IMR-90 (cell line): Measurements from ENCODE around the gene FOXP4. TPM values are rescaled to one million over a fixed set of nuclear protein-coding genes. Genes with fewer than 3 reads are reported as not detected.
A peak's percentile ranks its signal among the peaks of the same experiment; 100 is the strongest.

ENCODE experiments used
- ATAC-seq: fragments of 200-7000 bp; cut with Tn5 transposase; 2 replicates; pipeline ENCODE4 v1.9.1; 2020; ENCODE audit warnings: low read depth, mild to moderate bottlenecking, moderate library complexity
- BruUV-seq: library from RNA; stranded (reverse); fragments of 400-500 nt; replicated peaks from 2 replicates; lab custom pipeline; 2021; lab: Mats Ljungman, UMichigan
- CTCF ChIA-PET: fragments of 300-600 bp; formaldehyde crosslinking; extraction: SDS; loops from one replicate; lab custom pipeline; 2021; ENCODE audit warnings: antibody characterized with exemption; lab: Yijun Ruan, JAX
- POLR2A ChIA-PET: fragments of 300-600 bp; sonication (Branson Sonifier 250); formaldehyde crosslinking; loops from one replicate; lab custom pipeline; 2022; ENCODE audit warnings: antibody characterized with exemption; ENCODE audit not compliant: unreplicated experiment; lab: Charles Lee
- DNase-seq: peaks from one replicate; pipeline ENCODE4 v3.0.0; 2013
- H2AFZ ChIP-seq: replicated peaks from 2 replicates; pipeline ENCODE3; 2013; ENCODE audit warnings: low read length, mild to moderate bottlenecking; ENCODE audit not compliant: poor library complexity
- H2AK5ac ChIP-seq: 2 replicates; pipeline ENCODE4 v1.6.1; 2013; ENCODE audit warnings: low read depth, low read length, inconsistent platforms
- H2AK9ac ChIP-seq: replicated peaks from 2 replicates; pipeline ENCODE3; 2013; ENCODE audit warnings: mild to moderate bottlenecking, low read depth, low read length, moderate library complexity; ENCODE audit not compliant: poor library complexity
- H2BK120ac ChIP-seq: 2 replicates; pipeline ENCODE4 v1.6.1; 2013; ENCODE audit warnings: low read depth, low read length, inconsistent platforms
- H2BK15ac ChIP-seq: 3 replicates; pipeline ENCODE4 v1.6.1; 2013; ENCODE audit warnings: low read depth, low read length, inconsistent platforms
- H2BK20ac ChIP-seq: 2 replicates; pipeline ENCODE4 v1.6.1; 2013; ENCODE audit warnings: low read depth, mild to moderate bottlenecking, inconsistent platforms, low read length, moderate library complexity
- H2BK5ac ChIP-seq: 2 replicates; pipeline ENCODE4 v1.6.1; 2013; ENCODE audit warnings: mild to moderate bottlenecking, low read depth, low read length, inconsistent platforms; ENCODE audit not compliant: poor library complexity, severe bottlenecking
- H3K14ac ChIP-seq: replicated peaks from 2 replicates; pipeline ENCODE4 v1.6.1; 2013; ENCODE audit warnings: low read depth, low read length, inconsistent platforms
- H3K18ac ChIP-seq: 2 replicates; pipeline ENCODE4 v1.6.1; 2013; ENCODE audit warnings: low read depth, low read length, control low read depth
- H3K23ac ChIP-seq: 2 replicates; pipeline ENCODE4 v1.6.1; 2013; ENCODE audit warnings: low read depth, low read length, inconsistent platforms
- H3K27ac ChIP-seq: 2 replicates; pipeline ENCODE4 v1.5.1; 2013; ENCODE audit warnings: mild to moderate bottlenecking, control low read depth, low read length; ENCODE audit not compliant: insufficient read depth
- H3K27me3 ChIP-seq: 2 replicates; pipeline ENCODE4 v1.6.1; 2013; ENCODE audit warnings: low read length; ENCODE audit not compliant: control insufficient read depth, insufficient read depth
- H3K36me3 ChIP-seq: 2 replicates; pipeline ENCODE4 v1.6.1; 2013; ENCODE audit warnings: low read length, mixed read lengths; ENCODE audit not compliant: control insufficient read depth, insufficient read depth
- H3K4ac ChIP-seq: 2 replicates; pipeline ENCODE4 v1.6.1; 2013; ENCODE audit warnings: low read depth, low read length, inconsistent platforms
- H3K4me1 ChIP-seq: 2 replicates; pipeline ENCODE4 v1.6.1; 2013; ENCODE audit warnings: low read length, mixed read lengths; ENCODE audit not compliant: control insufficient read depth, insufficient read depth
- H3K4me2 ChIP-seq: 2 replicates; pipeline ENCODE4 v1.6.1; 2013; ENCODE audit warnings: low read depth, mild to moderate bottlenecking, control low read depth, low read length, moderate library complexity
- H3K4me3 ChIP-seq: 2 replicates; pipeline ENCODE4 v1.5.1; 2013; ENCODE audit warnings: low read depth, mild to moderate bottlenecking, control low read depth, low read length, moderate library complexity; ENCODE audit not compliant: insufficient read depth
- H3K56ac ChIP-seq: 2 replicates; pipeline ENCODE4 v1.6.1; 2013; ENCODE audit warnings: low read length, inconsistent platforms; ENCODE audit not compliant: insufficient read depth; ENCODE audit errors: extremely low read depth
- H3K79me1 ChIP-seq, 2 experiments: 2 replicates each; pipeline ENCODE4 v1.6.1; 2013; ENCODE audit warnings: low read length in 2 of 2, inconsistent platforms in 1 of 2, low read depth in 1 of 2
- H3K9ac ChIP-seq: 2 replicates; pipeline ENCODE4 v1.6.1; 2013; ENCODE audit warnings: low read depth, low read length, control low read depth
- H3K9me1 ChIP-seq: 2 replicates; pipeline ENCODE4 v1.6.1; 2013; ENCODE audit warnings: low read length, inconsistent platforms; ENCODE audit not compliant: insufficient read depth
- H3K9me3 ChIP-seq: 2 replicates; pipeline ENCODE4 v1.6.1; 2013; ENCODE audit warnings: low read length; ENCODE audit not compliant: control insufficient read depth, insufficient read depth
- H4K20me1 ChIP-seq: 2 replicates; pipeline ENCODE4 v1.6.1; 2013; ENCODE audit warnings: low read length, inconsistent platforms; ENCODE audit not compliant: insufficient read depth
- H4K5ac ChIP-seq: 2 replicates; pipeline ENCODE4 v1.6.1; 2013; ENCODE audit warnings: mild to moderate bottlenecking, low read depth, low read length, control low read depth
- H4K8ac ChIP-seq, 2 experiments: 2 replicates each; pipeline ENCODE4 v1.6.1; 2013; ENCODE audit warnings: low read depth in 2 of 2, low read length in 2 of 2, control low read depth in 1 of 2, inconsistent platforms in 1 of 2
- H4K91ac ChIP-seq: 2 replicates; pipeline ENCODE4 v1.6.1; 2013; ENCODE audit warnings: low read depth, low read length, inconsistent platforms; ENCODE audit not compliant: insufficient read depth
- BHLHE40 ChIP-seq: fragments of 150-350 bp; IDR thresholded peaks from 2 replicates; pipeline ENCODE4 v1.6.1; 2016; ENCODE audit warnings: mild to moderate bottlenecking, low read depth, low read length
- CHD1 ChIP-seq: IDR thresholded peaks from 2 replicates; pipeline ENCODE4 v1.6.1; 2012; ENCODE audit warnings: low read depth, low read length, improper control_type of control experiment
- ELK1 ChIP-seq: fragments of 150-350 bp; IDR thresholded peaks from 2 replicates; pipeline ENCODE4 v1.6.1; 2016; ENCODE audit warnings: low read depth, mild to moderate bottlenecking, low read length, moderate library complexity, borderline replicate concordance
- FOS ChIP-seq: fragments of 150-350 bp; IDR thresholded peaks from 2 replicates; pipeline ENCODE4 v1.6.1; 2016; ENCODE audit warnings: low read depth, low read length
- MAFK ChIP-seq: IDR thresholded peaks from 2 replicates; pipeline ENCODE4 v1.6.1; 2012; ENCODE audit warnings: low read depth, low read length, improper control_type of control experiment
- MAZ ChIP-seq: IDR thresholded peaks from 2 replicates; pipeline ENCODE4 v1.6.1; 2012; ENCODE audit warnings: low read depth, mild to moderate bottlenecking, low read length, improper control_type of control experiment, moderate library complexity, borderline replicate concordance
- MXI1 ChIP-seq: IDR thresholded peaks from 2 replicates; pipeline ENCODE4 v1.6.1; 2012; ENCODE audit warnings: low read depth, mild to moderate bottlenecking, low read length, moderate library complexity, borderline replicate concordance
- NFE2L2 ChIP-seq: fragments of 150-350 bp; IDR thresholded peaks from 2 replicates; pipeline ENCODE4 v1.6.1; 2016; ENCODE audit warnings: low read depth, mild to moderate bottlenecking, low read length
- POLR2A ChIP-seq: IDR thresholded peaks from 2 replicates; pipeline ENCODE4 v1.6.1; 2012; ENCODE audit warnings: mild to moderate bottlenecking, low read depth, low read length
- RAD21 ChIP-seq: IDR thresholded peaks from 2 replicates; pipeline ENCODE4 v1.6.1; 2012; ENCODE audit warnings: low read length, improper control_type of control experiment
- RCOR1 ChIP-seq: IDR thresholded peaks from 2 replicates; pipeline ENCODE4 v1.6.1; 2012; ENCODE audit warnings: mild to moderate bottlenecking, low read length, improper control_type of control experiment; ENCODE audit not compliant: insufficient replicate concordance
- RFX5 ChIP-seq: IDR thresholded peaks from 2 replicates; pipeline ENCODE4 v1.8.0; 2012; ENCODE audit warnings: low read depth, mild to moderate bottlenecking, low read length, moderate library complexity
- SMC3 ChIP-seq: fragments of 150-350 bp; IDR thresholded peaks from 2 replicates; pipeline ENCODE4 v1.6.1; 2016; ENCODE audit warnings: low read depth, mild to moderate bottlenecking, antibody characterized with exemption, low read length, moderate library complexity
- USF2 ChIP-seq: fragments of 150-350 bp; IDR thresholded peaks from 2 replicates; pipeline ENCODE4 v1.6.1; 2017; ENCODE audit warnings: mild to moderate bottlenecking, antibody characterized with exemption, low read length, low read depth
- WGBS, 2 experiments: methylation state at CpG; one replicate each; pipeline versions ENCODE4 v1.1.5 to v1.1.7; 2013; ENCODE audit warnings: missing lambda C conversion rate in 2 of 2; ENCODE audit not compliant: insufficient read length in 1 of 2; ENCODE audit errors: extremely low coverage in 2 of 2; 5-methylcytosine and 5-hydroxymethylcytosine counted together
- dilution Hi-C: fragments of 300-500 bp; cut with HindIII; formaldehyde crosslinking; loops from one replicate; pipeline ENCODE4 v1.14.3; 2018; ENCODE audit warnings: low sequenced_read_pairs; ENCODE audit not compliant: unreplicated experiment
- in situ Hi-C: fragments of 300-500 bp; cut with MboI; formaldehyde crosslinking; loops from 3 replicates; pipeline ENCODE4 v1.14.3; 2019; ENCODE audit warnings: low sequenced_read_pairs, inconsistent platforms, mixed read lengths
- intact Hi-C: fragments of 100-400 bp; cut with micrococcal nuclease; formaldehyde crosslinking; loops from 2 replicates; pipeline ENCODE4 v1.10.0; 2022
- polyA plus RNA-seq, 3 experiments: library from polyadenylated mRNA; depleted of rRNA; stranded (reverse); fragments of >200 nt; gene quantifications; 2 replicates each; pipeline ENCODE4 v1.2.3, GENCODE V29; 2012; ENCODE audit warnings: low replicate concordance in 1 of 3
- total RNA-seq: library from RNA; depleted of rRNA; stranded (reverse); fragments of >200 nt; gene quantifications from 2 replicates; pipeline ENCODE4 v1.2.3, GENCODE V29; 2012

FOXP4 gene
- total and polyA plus RNA-seq, 2 of the 4 experiments (the other 2 are of a cell fraction), result 0.72 to 9.5 TPM

- TF ChIP-seq FOS (no peak), ELK1 (no peak), BHLHE40 (0 out of 2 replicates have a peak, but pooled peaks have one; percentile 2)
Measured at GRCh38 chr6:41545703-41546474, at the start of gene FOXP4 (continued).

- Histone ChIP-seq H3K4me1 (no peaks in the 10 kb centered on the region), H3K79me1 (no peaks in the 10 kb centered on the region), H2AFZ (no peak overlapping the region), H3K4ac (no peak overlapping the region), H2AK5ac (no peak overlapping the region), H3K9me3 (no peaks in the 10 kb centered on the region), H3K36me3 (no peaks in the 10 kb centered on the region), H3K23ac (no peak overlapping the region), H3K27ac (no peak overlapping the region), H2AK9ac (no peak overlapping the region), H4K5ac (no peak overlapping the region), H4K91ac (no peak overlapping the region), H3K27me3 (peaks cover 48% of the 10 kb centered on the region), H4K20me1 (no peaks in the 10 kb centered on the region), H3K9ac (no peak overlapping the region), H2BK5ac (no peak overlapping the region), H2BK15ac (no peak overlapping the region), H3K56ac (no peak overlapping the region), H3K4me3 (no peak overlapping the region), H3K14ac (no peak overlapping the region; the same call in 1 of the 2 replicates), H4K8ac (no peak overlapping the region), H2BK120ac (no peak overlapping the region), H3K4me2 (no peak overlapping the region), H3K9me1 (no peaks in the 10 kb centered on the region), H3K18ac (no peak overlapping the region), H2BK20ac (no peak overlapping the region)
- TF ChIP-seq BHLHE40, result no peak
- no peak for TF ChIP-seq FOS
- TF ChIP-seq SMC3, result no peak
- no peak for TF ChIP-seq USF2
- no peak for TF ChIP-seq POLR2A
- TF ChIP-seq CHD1, result no peak
- no peak for TF ChIP-seq NFE2L2
- no peak for TF ChIP-seq RAD21
- TF ChIP-seq MXI1, result no peak
- TF ChIP-seq MAFK, result no peak
- no peak for TF ChIP-seq MAZ
- no peak for TF ChIP-seq RFX5
- TF ChIP-seq RCOR1, result no peak
- intact Hi-C loops (no loop called here), dilution Hi-C loops (no loop called here), in situ Hi-C loops (no loop called here)
- WGBS, 2 experiments, result 60% methylated on average over 1 of the region's 3 CpGs; no CpG with 5 or more reads in 1 of the 2 experiments
- ATAC-seq (no peak), DNase-seq (no peak)
- ChIA-PET POLR2A (no interaction called here), CTCF (no interaction called here)
- BruUV-seq, result no TSS peak
Measured at GRCh38 chr6:41497573-41497972, 48.6 kb upstream of the FOXP4 start.
